HG03097 (cell line): ENCODE results near the gene ARHGEF28.

Experiments used
- ATAC-seq: cut with Tn5 transposase; IDR thresholded peaks from one replicate; pipeline ENCODE4 v1.9.1; 2021; ENCODE audit not compliant: unreplicated experiment, low FRiP score

The ARHGEF28 gene

GRCh38 chr5:73977146-73977545 is 351.1 kb downstream of the ARHGEF28 start:
- ATAC-seq: no peak

GRCh38 chr5:73979321-73979720 is 353.3 kb downstream of the ARHGEF28 start:
- ATAC-seq: no peak

GRCh38 chr5:73981704-73982103 is 355.7 kb downstream of the ARHGEF28 start:
- no peak for ATAC-seq

- no peak for ATAC-seq
Measured at GRCh38 chr5:73983644-73984043, 357.6 kb downstream of the ARHGEF28 start.

- ATAC-seq: no peak
Measured at GRCh38 chr5:73985145-73985544, 359.1 kb downstream of the ARHGEF28 start.

- no peak for ATAC-seq
Measured at GRCh38 chr5:73986729-73987128, 360.7 kb downstream of the ARHGEF28 start.

GRCh38 chr5:73987915-73988314 is 361.9 kb downstream of the ARHGEF28 start:
- no peak for ATAC-seq

- no peak for ATAC-seq
Measured at GRCh38 chr5:73989956-73990355, 364.0 kb downstream of the ARHGEF28 start.
